Stimulated activated CD8-positive, alpha-beta memory T cell treated with anti-CD3 and anti-CD28 coated beads, Interleukin-4, amount 100 ng/mL, for 24 hours (primary cell): ENCODE results near the gene TSPOAP1.
"Not testable (repeated sequence)": the region's sequence is repeated elsewhere in the genome, so short reads cannot be mapped to it uniquely, and the experiment has no call there.

Experiments
- DNase-seq: peaks from one replicate; pipeline ENCODE4 v3.0.0-alpha.2; 2020; ENCODE audit warnings: low read depth

TSPOAP1 gene

GRCh38 chr17:58360296-58361063, 31.9 kb upstream of the TSPOAP1 start:
- DNase-seq: no peak

- DNase-seq: no peak
Observed at GRCh38 chr17:58358408-58359172, 30.0 kb upstream of the TSPOAP1 start.

- DNase-seq: no peak
Observed at GRCh38 chr17:58357312-58358297, 29.0 kb upstream of the TSPOAP1 start.

- DNase-seq: no peak
Observed at GRCh38 chr17:58356231-58356630, 27.6 kb upstream of the TSPOAP1 start.

GRCh38 chr17:58354541-58355216, 26.1 kb upstream of the TSPOAP1 start:
- no peak for DNase-seq

GRCh38 chr17:58353389-58353825, 24.8 kb upstream of the TSPOAP1 start:
- no peak for DNase-seq

- no peak for DNase-seq
Observed at GRCh38 chr17:58352596-58353388, 24.2 kb upstream of the TSPOAP1 start.

GRCh38 chr17:58351831-58352595, 23.4 kb upstream of the TSPOAP1 start, which contains the start of gene SUPT4H1:
SUPT4H1 (minus strand) TSS chr17:58352201; CDS start chr17:58352135, 66 bp downstream.
- peak; percentile 85 for DNase-seq

- DNase-seq: no peak
Observed at GRCh38 chr17:58351182-58351581, 22.6 kb upstream of the TSPOAP1 start.

GRCh38 chr17:58348038-58348437, 19.4 kb upstream of the TSPOAP1 start:
- DNase-seq: no peak

- no peak for DNase-seq
Observed at GRCh38 chr17:58345500-58345899, 16.9 kb upstream of the TSPOAP1 start.

GRCh38 chr17:58344791-58345157, 16.2 kb upstream of the TSPOAP1 start:
- peak; percentile 50 for DNase-seq

GRCh38 chr17:58344047-58344790, 15.6 kb upstream of the TSPOAP1 start:
- peak; percentile 82 for DNase-seq

GRCh38 chr17:58343131-58343530, 14.5 kb upstream of the TSPOAP1 start:
- no peak for DNase-seq

GRCh38 chr17:58341861-58342475, 13.4 kb upstream of the TSPOAP1 start:
- DNase-seq: no peak

- DNase-seq: not testable (repeated sequence)
Observed at GRCh38 chr17:58341136-58341860, 12.7 kb upstream of the TSPOAP1 start.

- no peak for DNase-seq
Observed at GRCh38 chr17:58340405-58340876, 11.8 kb upstream of the TSPOAP1 start.
